ENCODE data around the gene RUNX1.

The RUNX1 gene

GRCh38 chr21:34867785-34868184 is 181.3 kb downstream of the RUNX1 start:
- in situ Hi-C loops (cut with MboI; ENCODE audit: low sequenced_read_pairs), result no loop called here

DNA sequence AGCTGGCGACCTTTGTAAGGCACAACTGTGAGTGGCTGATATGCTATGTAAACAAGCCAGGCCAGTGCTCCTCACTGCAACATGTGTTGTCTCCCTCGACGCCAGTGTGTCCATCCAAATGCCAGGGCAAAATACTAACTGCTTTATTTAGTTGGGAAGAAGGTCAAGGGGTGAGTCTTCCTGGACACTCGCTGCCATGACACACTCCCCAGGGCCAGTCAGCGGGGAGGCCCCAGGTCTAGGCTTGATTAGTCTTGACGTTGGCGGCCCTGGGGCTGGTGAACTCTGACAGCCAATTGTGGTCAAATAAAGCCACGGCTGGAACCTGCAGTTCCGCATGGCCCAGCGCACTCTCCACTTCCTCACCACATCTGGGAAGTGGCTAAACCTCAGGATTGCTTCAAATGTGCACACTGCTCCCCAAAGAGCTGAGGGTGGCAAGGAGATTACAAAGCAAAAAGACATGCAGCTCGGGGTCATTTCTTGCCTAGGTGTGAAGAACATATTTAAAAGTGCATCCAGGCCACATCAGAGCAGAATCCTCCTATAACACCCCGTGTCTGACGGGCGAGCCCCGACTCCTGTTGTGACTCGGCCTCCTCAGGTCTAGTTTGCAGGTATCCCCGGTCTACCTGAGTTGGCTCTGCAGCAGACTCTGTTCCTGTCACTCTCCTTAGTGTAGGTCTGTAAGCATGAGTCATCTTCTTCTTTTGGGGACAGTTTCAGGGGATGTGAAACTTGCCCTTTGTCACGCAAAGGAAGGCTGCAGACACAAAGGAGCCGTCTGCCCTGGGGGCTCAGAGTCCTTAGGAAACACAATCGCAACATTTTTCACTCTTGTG is 183.5 kb downstream of the RUNX1 start:
- in situ Hi-C loops (cut with MboI; ENCODE audit: low sequenced_read_pairs), result no loop called here

- in situ Hi-C loops (cut with MboI; ENCODE audit: low sequenced_read_pairs), result no loop called here
Measured at GRCh38 chr21:34864370-34865149, 184.5 kb downstream of the RUNX1 start.

GRCh38 chr21:34862951-34863350 is 186.2 kb downstream of the RUNX1 start:
- in situ Hi-C loops (cut with MboI; ENCODE audit: low sequenced_read_pairs), result no loop called here

- in situ Hi-C loops (cut with MboI; ENCODE audit: low sequenced_read_pairs), result no loop called here
Measured at GRCh38 chr21:34861258-34861657, 187.8 kb downstream of the RUNX1 start.

DNA sequence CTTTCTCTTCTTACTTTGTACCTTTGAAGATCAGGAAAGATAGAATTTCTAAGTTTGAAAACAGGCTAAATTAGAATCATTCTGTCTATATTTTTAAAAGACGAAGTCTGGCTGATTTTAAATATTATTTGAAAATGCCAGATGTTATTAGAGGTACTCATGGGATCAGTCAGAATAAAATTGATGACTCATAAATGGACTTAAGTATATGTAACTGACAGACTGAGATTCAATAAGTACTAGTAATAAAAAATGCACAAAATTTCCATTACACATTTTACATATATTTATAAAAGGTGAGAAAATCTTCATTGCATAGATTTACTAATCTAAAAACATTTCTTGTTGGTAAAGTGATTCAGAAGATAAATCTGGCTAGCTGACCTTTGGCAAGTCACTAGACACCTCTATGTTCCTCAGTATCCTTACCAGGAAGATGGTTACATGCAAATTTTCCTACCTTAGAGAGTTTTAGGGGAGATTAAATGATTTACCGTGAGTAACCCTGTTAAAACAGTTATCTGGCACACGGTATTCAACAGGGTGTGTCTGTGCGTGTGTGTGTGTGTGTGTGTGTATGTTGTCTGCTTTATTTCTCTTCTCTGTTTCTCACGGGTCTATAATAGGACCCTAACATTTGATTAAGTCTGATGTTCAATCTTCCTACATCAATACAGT is 189.0 kb downstream of the RUNX1 start:
- in situ Hi-C loops (cut with MboI; ENCODE audit: low sequenced_read_pairs), result no loop called here

DNA sequence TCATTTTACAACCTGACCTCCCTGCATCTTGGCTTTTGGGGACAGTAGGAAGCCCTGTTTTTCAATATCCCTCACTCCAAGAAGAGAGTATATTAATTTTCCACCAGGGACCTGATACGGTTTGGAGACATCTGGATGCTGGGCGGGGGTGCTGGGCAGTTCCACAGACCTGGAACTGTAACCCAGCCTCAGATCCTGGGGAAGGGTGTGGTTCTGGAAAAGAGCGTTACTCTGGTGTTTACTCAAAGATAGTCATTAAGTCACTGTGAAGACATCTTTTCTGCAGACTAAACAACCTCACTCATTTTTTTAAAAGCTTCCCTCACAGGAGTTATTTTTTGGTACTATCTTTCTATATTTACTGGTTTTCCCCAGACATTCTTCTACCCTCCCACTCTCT is 190.5 kb downstream of the RUNX1 start:
- in situ Hi-C loops (cut with MboI; ENCODE audit: low sequenced_read_pairs), result no loop called here

GRCh38 chr21:34857874-34858273 is 191.2 kb downstream of the RUNX1 start:
- in situ Hi-C loops (cut with MboI; ENCODE audit: low sequenced_read_pairs), result no loop called here

GRCh38 chr21:34857122-34857713 is 191.9 kb downstream of the RUNX1 start:
- in situ Hi-C loops (cut with MboI; ENCODE audit: low sequenced_read_pairs), result no loop called here

GRCh38 chr21:34852448-34852847 is 196.7 kb downstream of the RUNX1 start:
- in situ Hi-C loops (cut with MboI; ENCODE audit: low sequenced_read_pairs), result no loop called here

GRCh38 chr21:34850166-34850690 is 198.9 kb downstream of the RUNX1 start:
- in situ Hi-C loops (cut with MboI; ENCODE audit: low sequenced_read_pairs), result no loop called here

DNA sequence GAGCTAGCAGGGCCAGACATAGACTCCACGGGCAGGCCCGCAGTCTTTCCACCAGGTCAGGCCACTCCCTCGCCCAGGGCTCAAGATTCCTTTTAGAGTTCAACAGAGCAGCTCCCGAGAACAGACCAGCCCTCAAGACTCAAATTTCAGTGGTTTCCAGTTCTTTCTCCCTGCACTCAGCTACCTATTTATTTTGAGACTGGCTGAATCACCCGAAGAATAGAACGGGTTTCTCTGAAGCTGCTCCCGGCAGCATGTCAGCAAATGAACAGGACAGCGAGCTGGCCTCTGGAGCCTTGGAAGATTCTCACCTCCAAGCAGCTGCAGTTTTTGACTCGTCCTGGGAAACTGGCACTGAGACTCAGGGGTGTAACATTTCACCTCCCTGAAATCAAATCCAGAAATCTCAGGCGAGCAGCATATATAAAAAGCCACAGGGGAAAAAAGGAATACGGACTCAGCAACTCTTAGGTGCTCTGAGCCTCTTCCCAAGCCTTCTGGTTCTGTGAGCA is 202.4 kb downstream of the RUNX1 start:
- in situ Hi-C loops (cut with MboI; ENCODE audit: low sequenced_read_pairs), result no loop called here

- in situ Hi-C loops (cut with MboI; ENCODE audit: low sequenced_read_pairs), result no loop called here
Measured at GRCh38 chr21:34845521-34846451, 203.3 kb downstream of the RUNX1 start.

GRCh38 chr21:34844924-34845238 is 204.2 kb downstream of the RUNX1 start:
- in situ Hi-C loops (cut with MboI; ENCODE audit: low sequenced_read_pairs), result no loop called here

DNA sequence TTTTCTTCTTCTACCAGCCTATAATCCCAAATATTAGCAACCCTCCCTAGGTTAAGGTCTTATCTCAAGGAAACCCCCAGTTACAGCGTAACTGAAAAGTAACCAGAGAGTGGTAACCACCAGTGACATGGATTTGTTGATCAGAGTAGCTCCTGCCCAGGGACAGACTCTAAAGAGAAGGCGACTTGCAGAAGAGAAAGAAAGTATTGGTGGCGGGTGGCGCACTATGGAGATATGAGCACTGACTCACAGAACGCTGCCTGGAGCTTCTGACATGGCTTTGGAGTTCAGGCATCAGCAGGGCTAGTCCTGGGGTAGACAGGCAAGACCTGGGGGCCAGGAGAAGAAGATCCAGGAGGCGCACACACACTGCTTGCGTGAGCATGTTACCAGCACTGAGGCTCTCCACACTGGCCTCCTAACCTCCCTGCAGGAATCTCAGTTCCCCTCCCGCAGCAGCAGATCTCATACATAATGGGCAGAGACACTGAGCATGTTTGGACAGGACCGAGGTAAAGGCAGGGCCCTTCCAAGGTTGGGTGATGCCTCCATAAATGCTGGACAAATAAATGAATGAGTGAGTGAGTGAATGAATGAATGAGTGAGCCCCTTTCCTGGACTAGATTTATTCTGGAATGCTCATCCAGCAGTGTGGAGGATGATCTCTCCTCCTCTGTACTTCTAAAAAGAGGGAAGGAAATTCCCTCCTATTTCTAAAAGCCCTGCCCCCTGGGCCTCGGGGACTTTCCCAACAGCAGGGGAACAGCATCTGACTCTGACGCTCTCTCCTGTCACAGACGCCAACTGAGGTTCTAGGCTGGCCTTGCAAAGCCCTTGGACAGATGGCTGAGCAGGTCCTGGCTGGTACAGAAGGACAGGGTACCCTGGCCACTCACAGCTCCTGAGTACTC is 204.8 kb downstream of the RUNX1 start:
- in situ Hi-C loops (cut with MboI; ENCODE audit: low sequenced_read_pairs), result no loop called here

GRCh38 chr21:34843562-34843961 is 205.5 kb downstream of the RUNX1 start:
- in situ Hi-C loops (cut with MboI; ENCODE audit: low sequenced_read_pairs), result no loop called here

GRCh38 chr21:34841154-34841553 is 207.9 kb downstream of the RUNX1 start:
- in situ Hi-C loops (cut with MboI; ENCODE audit: low sequenced_read_pairs), result no loop called here

DNA sequence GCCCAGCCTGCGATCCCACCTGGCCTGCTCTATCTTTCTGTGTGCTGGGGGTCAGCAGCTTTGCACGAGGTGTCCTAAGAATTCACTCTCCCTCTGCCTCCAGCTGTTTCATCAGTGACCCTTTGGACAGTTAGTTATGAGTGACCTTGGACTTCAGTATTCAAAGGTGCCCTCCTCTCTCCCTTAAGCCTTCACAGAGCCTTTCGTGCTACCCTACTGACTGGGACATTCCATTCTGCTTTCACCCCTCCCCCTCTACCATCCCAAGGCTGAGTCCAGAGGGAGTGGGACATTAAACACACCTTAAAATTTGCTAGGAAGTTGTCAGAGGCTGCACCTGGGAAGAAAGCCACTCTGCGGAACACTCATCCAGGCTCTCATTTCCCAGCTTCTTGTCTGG is 208.4 kb downstream of the RUNX1 start:
- in situ Hi-C loops (cut with MboI; ENCODE audit: low sequenced_read_pairs), result no loop called here
